ENCODE data around the gene FGFR2.

DNA sequence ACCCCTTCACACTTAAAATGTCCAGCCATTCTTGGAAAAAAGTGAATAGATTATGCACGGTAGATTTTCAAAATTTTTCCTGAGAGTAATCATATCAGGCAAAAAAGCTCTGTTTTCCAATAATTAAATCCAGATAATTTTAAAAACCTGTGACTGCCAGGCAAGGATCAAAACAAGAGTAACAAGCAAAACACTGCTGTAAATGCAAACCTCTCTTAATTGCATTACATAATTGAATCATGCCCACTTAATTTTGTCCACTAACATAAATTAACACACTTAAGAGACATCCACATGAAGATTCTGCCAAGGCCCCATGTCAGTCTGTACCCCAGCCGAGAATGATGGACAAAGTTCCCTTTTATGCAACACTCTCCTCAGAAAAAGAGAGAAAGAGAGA, 135.3 kb downstream of the FGFR2 start:
- TF ChIP-seq, protein P1, sequence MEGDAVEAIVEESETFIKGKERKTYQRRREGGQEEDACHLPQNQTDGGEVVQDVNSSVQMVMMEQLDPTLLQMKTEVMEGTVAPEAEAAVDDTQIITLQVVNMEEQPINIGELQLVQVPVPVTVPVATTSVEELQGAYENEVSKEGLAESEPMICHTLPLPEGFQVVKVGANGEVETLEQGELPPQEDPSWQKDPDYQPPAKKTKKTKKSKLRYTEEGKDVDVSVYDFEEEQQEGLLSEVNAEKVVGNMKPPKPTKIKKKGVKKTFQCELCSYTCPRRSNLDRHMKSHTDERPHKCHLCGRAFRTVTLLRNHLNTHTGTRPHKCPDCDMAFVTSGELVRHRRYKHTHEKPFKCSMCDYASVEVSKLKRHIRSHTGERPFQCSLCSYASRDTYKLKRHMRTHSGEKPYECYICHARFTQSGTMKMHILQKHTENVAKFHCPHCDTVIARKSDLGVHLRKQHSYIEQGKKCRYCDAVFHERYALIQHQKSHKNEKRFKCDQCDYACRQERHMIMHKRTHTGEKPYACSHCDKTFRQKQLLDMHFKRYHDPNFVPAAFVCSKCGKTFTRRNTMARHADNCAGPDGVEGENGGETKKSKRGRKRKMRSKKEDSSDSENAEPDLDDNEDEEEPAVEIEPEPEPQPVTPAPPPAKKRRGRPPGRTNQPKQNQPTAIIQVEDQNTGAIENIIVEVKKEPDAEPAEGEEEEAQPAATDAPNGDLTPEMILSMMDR (IDR thresholded peaks at IDR 0.05; ENCODE audit: poor library complexity): no peak
- TF ChIP-seq EZH2phosphoT487 (IDR thresholded peaks at IDR 0.05; ENCODE audit: low read depth, severe bottlenecking, unreplicated experiment): no peak
- TF ChIP-seq EZH2 (IDR thresholded peaks at IDR 0.05; ENCODE audit: borderline replicate concordance): no peak
